Breast epithelium (tissue), 3 donors: ENCODE measurements around the gene ZNF467.

Source experiments
- CTCF ChIP-seq, 3 donors: fragments of 450-650 bp; IDR thresholded peaks; one replicate each; pipeline ENCODE4 v1.5.1; 2016 to 2017; ENCODE audit warnings: antibody characterized with exemption in 3 of 3, mild to moderate bottlenecking in 3 of 3, moderate library complexity in 3 of 3
- POLR2A ChIP-seq: fragments of 450-650 bp; IDR thresholded peaks from one replicate; pipeline ENCODE4 v1.6.1; 2016; ENCODE audit warnings: antibody characterized with exemption, mild to moderate bottlenecking, moderate library complexity
- POLR2AphosphoS5 ChIP-seq, 3 donors: sonication (generic); formaldehyde crosslinking; IDR thresholded peaks; one replicate each; pipeline ENCODE4 v1.6.1; 2017; ENCODE audit warnings: antibody characterized with exemption in 3 of 3

- TF ChIP-seq CTCF (IDR thresholded peaks at IDR 0.05) (no peak), POLR2AphosphoS5 (IDR thresholded peaks at IDR 0.05) (no peak), POLR2A (no peak)
These were observed 38.2 kb downstream of the ZNF467 start for GRCh38 chr7:149735181-149735602.
